ENCODE measurements around the gene ATP6AP1.

The ATP6AP1 gene

DNA sequence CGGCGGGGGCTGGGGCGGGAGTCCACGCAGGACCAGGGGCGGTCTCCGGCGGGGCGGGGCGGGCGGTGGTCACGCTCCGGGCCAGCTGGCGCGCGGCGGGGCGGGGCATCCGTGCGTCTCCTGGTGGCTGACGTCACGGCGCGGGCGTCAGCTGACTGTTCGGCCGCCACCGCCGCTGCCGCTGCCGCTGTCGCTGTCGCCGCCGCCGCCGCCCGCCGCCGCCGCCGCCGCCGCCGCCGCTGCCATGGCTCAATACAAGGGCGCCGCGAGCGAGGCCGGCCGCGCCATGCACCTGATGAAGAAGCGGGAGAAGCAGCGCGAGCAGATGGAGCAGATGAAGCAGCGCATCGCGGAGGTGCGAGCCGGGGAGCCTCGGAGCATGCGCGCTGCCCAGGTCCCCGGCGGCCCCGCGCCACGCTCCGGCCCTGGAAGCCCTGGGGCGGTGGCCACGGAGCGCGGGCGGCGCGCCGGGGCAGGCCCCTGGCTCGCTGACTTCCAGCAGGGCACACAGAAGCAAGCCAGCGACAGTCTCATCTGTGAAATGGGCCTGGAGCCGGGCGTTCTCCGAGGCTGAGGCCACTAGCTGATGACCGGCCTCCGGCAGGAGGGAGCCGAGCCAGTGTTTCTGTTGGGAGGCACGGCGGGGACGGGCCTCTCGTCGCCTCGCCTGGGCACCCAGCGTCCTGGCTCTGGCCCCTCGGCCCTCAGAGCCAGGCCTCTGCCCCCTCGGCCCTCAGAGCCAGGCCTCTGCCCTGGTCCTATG is 15.7 kb downstream of the ATP6AP1 start, which contains the start of gene FAM50A:
TSS of gene FAM50A (plus strand) at position 150 of the 763 bp plus-strand sequence. CDS start at position 245, 95 bp downstream.
- H3K4me3 ChIP-seq (ENCODE audit: low read length): peak within 1 kb of the TSS; percentile 80; the same call in 1 of the 2 replicates
- no peak for TF ChIP-seq ZNF274 (IDR thresholded peaks at IDR 0.05; ENCODE audit: low read depth, low read length)

DNA sequence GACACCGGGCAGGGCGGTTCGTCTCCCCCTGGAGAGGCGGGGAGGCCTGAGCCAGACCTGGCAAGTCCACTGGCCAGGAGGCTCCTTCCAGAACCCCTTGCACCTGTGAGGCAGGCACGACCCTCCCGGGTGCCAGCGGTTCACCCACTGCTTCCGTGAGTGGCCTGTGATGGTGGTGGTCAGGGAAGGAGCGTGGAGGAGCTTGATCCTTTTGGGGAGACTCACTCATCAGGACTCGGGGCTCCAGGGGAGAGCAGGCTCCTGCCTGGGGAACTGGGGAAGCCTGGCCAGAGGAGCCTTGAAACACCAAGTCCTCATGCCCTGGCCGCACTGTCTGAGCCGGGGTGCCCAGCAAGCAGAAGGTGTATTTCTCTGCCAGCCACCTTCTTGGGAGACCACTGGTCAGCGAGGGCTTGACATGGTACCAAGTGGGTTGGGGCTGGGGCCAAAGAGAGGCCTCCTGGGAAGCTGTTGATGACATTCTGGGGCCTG is 16.3 kb downstream of the ATP6AP1 start:
- no peak for TF ChIP-seq ZNF274 (IDR thresholded peaks at IDR 0.05; ENCODE audit: low read depth, low read length)
- H3K4me3 ChIP-seq (ENCODE audit: low read length): peak overlapping the region; percentile 80; the same call in 1 of the 2 replicates

DNA sequence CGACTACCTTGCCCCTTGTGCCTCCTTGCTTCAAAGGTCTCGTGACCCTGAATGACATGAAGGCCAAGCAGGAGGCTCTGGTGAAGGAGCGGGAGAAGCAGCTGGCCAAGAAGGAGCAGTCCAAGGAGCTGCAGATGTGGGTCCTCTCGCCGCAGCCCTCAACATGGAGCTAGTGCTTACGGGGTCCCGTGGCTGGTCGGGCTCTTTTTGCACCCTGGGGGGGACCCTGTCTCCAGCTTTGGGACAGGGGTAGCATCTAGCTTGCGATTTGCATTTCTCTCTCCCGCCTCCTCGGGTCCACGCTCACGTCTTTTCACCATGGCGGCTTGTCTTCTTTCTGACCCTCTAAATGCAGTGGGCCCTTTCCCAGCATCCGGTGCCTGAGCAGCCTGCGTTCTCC is 17.3 kb downstream of the ATP6AP1 start:
- no peak for TF ChIP-seq ZNF274 (IDR thresholded peaks at IDR 0.05; ENCODE audit: low read depth, low read length)
- no peak overlapping the region for H3K4me3 ChIP-seq (ENCODE audit: low read length)

DNA sequence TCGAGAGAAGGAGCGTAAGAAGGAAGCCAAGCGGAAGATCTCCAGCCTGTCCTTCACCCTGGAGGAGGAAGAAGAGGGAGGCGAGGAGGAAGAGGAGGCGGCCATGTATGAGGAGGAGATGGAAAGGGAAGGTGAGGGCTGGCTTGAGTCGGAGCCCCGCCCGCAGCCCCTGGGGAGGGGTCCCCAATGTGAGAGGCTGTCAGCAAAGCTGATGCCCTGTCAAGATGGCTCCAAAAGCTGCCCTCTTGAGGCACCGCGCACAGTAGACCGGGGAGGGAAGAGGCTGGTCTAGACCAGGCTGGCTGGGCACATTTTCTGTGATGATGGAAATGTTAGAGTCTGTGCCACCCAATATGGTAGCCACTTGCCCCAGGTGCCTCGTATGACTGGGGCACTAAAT is 18.0 kb downstream of the ATP6AP1 start:
- no peak for TF ChIP-seq ZNF274 (IDR thresholded peaks at IDR 0.05; ENCODE audit: low read depth, low read length)
- H3K4me3 ChIP-seq (ENCODE audit: low read length): no peak overlapping the region

DNA sequence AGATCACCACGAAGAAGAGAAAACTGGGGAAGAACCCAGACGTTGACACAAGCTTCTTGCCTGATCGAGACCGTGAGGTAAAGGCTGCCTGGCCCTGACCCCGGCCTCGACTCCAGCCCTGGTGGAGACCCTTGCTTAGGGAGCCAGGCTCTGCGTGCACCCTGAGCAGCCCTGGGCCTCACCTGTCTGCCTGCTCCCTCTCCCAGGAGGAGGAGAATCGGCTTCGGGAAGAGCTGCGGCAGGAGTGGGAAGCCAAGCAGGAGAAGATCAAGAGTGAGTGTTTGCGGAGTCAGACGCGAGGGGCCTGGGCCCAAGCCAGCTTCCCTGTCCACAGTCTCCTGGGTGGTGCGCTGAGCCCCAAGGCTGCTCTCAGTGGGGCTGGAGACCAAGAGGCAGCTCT is 20.0 kb downstream of the ATP6AP1 start:
- no peak overlapping the region for H3K4me3 ChIP-seq (ENCODE audit: low read length)
- no peak for TF ChIP-seq ZNF274 (IDR thresholded peaks at IDR 0.05; ENCODE audit: low read depth, low read length)

DNA sequence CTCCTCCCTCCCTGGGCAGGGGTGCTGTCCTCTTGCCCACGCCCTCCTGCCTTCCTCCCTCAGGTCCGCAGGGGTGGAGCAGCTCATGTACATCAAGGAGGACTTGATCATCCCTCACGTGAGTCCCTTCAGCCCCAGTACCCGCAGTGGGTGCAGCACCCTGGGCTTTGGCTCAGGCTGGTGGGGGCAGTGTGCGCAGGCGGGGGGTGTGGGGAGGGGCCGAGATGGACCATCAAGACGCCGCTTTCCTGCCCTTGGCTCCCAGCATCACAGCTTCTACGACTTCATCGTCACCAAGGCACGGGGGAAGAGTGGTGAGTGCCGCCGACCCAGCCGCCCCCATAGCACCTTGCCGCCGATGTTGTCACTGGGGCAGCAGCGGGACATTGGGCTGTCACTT is 21.1 kb downstream of the ATP6AP1 start:
- TF ChIP-seq ZNF274 (IDR thresholded peaks at IDR 0.05; ENCODE audit: low read depth, low read length): no peak
- H3K4me3 ChIP-seq (ENCODE audit: low read length): no peak overlapping the region

DNA sequence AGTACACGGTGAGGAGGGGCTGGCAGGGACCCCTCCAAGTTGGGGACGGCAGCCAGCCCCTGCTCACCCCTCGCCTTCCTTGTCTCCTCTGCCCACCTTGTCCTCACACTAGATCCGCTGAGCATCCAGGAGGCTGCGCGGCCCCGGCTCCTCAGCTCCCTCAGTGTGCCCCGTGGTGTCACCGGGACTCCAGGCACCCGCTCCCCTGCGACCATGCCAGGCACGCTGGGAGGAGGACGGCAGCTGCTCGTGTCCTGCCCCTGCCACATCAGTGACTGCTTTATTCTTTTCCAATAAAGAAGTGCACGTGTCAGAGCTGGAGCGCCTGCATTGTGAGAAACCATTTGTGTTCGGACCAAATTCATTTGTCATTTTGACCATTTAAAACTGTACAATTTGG is 21.8 kb downstream of the ATP6AP1 start:
- H3K4me3 ChIP-seq (ENCODE audit: low read length): no peak overlapping the region
- TF ChIP-seq ZNF274 (IDR thresholded peaks at IDR 0.05; ENCODE audit: low read depth, low read length): no peak

DNA sequence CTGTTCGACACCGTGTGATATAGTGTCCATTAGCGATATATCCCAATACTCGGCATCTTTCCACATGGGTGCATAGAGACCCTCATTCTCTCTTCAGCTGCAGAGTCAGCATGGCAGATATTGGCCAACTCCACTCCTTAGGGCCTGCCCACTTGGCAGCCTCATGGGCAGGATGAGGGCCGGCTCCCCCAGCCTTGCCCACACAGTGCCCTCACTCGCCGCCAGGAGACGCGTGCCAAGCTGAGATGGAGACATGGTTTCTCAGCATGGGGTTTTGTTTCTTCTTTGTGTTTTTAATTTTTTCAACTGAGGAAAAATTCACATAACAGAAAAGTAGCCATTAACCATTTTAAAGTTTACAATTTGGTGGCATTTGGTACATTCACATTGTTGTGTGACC is 24.3 kb downstream of the ATP6AP1 start:
- no peak overlapping the region for H3K4me3 ChIP-seq (ENCODE audit: low read length)
- TF ChIP-seq ZNF274 (IDR thresholded peaks at IDR 0.05; ENCODE audit: low read depth, low read length): no peak

DNA sequence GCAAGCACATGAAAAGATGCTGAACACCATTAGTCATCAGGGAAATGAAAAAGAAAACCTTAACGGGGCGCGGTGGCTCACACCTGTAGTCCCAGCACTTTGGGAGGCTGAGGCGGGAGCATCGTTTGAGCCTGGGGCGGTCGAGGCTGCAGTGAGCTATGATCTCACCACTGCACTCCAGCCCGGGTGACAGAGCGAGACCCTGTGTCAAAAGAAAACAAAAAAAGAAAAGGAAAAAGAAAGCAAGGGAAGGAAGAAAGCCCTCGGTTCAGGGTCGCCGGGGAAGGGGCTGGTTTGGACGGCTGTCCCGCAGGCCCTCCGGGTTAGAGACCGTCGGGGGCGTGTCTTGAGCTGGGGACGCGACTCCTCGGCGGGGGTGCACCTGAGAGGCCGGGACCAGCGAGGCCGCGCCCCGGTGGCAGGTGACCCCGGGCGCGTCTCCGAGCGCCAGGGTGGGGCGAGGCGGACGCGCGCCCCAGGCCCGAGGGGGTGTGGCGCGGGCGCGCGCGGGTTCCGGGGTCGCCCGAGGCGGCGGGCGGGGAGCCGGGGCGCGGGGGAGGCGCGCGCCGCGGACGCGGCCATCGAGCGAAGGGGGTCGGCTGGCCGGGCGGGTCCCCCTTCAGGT is 29.1 kb downstream of the ATP6AP1 start:
- TF ChIP-seq ZNF274 (IDR thresholded peaks at IDR 0.05; ENCODE audit: low read depth, low read length): no peak
- peak overlapping the region; percentile 51; the same call in 1 of the 2 replicates for H3K4me3 ChIP-seq (ENCODE audit: low read length)

DNA sequence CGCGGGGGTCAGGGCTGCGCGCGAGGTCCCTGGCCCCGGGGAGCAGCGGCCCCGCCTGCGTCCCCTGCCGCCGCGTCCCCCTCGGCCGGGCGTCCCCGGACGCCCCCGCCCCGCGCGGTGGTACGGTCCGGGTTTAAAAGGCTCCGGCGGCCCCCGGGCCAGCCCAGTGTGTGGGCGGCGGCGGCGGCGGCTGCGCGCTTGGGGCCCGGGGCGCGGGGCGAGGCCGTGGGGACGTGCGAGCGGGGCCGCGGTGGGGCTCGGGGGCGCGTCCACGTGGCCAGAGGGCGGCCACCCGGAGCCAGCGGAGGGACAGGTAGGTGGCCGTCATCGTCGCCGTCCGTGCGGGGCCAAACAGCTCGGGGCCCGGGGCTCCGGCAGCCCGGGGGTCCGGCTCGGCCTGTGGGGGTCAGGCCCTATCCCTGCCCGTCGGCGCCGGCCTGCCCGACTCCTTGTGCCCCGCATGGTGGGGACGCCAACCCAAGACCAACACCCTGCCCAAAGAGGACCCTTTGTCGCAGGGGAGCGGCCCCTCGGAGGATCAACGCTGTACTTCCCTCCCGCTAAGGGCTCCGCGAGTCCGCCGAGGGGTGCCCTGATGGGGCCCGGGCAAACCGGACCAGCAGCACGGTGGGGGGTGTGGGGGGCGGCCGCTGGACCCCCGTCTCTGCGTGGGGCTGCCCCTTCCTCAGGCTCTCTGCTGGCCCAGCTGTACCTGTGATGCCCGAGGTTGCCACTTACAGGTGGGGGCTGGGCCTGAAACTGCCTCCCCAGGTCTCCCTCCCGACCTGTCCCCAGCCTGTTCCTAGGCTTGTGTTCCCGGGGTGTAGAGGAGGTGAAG is 29.9 kb downstream of the ATP6AP1 start, which contains the start of gene PLXNA3:
TSS of gene PLXNA3 (plus strand) at position 166 of the 838 bp plus-strand sequence. CDS start 1,903 bp downstream, outside the sequence.
- H3K4me3 ChIP-seq (ENCODE audit: low read length): peak within 1 kb of the TSS; percentile 57
- TF ChIP-seq ZNF274 (IDR thresholded peaks at IDR 0.05; ENCODE audit: low read depth, low read length): no peak

DNA sequence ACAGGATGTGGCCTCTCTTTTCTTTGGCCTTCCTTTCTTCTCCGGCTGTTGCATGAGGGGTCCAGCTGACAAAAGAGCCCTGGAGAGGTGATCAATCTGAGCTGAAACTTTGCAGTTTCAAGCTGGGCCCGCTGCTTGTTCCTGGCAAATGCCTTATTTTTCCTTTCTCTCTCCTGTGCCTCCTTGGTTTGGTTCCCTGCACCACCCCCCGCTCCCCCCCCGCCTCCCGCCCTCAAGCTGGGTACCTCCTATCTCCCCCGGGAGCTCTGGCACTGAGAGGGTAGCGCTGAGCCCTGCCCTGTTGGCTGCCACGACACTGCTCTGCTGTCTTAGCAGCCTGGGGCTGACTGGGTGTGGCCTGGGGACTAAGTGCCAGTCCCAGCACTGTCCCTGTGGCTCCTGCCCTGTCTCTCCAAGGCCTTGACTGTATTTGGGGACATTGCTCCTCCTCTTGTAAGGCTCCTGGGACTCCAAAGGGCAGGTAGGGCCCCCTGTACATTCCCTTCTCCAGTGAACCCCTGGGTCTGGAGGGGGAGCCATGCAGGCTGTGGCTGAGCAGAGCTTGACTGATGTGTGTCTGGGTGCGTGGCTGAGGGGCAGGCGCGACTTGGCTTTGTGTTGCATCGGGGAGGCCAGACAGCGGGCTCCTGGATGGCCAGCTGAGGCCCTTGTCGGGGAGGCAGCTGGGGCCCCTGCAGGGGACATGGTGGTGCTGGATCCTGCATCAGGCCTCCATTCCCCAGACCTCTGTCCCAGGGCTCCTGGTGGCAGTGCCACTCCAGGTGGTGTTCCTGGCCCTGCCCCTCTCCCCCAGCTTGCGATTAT is 30.7 kb downstream of the ATP6AP1 start:
- H3K4me3 ChIP-seq (ENCODE audit: low read length): peak overlapping the region; percentile 57
- no peak for TF ChIP-seq ZNF274 (IDR thresholded peaks at IDR 0.05; ENCODE audit: low read depth, low read length)

DNA sequence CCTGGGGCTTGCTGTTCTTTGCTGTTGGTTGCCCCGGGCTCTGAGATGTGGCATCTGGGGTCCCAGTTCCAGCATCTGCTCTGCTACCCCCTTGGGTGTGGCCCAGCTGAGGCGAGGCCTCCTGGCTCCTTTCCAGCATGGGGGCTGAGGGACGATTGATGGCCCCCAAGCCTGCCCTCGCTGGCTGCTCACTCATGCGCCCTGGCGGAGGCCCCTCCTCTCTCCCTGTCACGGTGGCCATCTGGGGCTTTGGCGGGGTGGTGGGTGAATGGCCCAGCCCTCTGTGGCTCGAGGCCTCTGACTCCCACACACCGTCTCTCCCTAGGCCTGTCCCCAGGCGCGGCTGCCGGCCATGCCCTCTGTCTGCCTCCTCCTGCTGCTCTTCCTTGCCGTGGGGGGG is 31.4 kb downstream of the ATP6AP1 start:
- H3K4me3 ChIP-seq (ENCODE audit: low read length): no peak overlapping the region
- TF ChIP-seq ZNF274 (IDR thresholded peaks at IDR 0.05; ENCODE audit: low read depth, low read length): no peak

DNA sequence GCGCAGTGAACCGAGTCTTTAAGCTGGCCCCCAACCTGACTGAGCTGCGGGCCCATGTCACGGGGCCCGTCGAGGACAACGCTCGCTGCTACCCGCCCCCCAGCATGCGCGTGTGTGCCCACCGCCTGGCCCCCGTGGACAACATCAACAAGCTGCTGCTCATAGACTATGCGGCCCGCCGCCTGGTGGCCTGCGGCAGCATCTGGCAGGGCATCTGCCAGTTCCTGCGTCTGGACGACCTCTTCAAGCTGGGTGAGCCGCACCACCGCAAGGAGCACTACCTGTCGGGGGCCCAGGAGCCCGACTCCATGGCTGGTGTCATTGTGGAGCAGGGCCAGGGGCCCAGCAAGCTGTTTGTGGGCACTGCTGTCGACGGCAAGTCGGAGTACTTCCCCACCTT is 31.8 kb downstream of the ATP6AP1 start:
- H3K4me3 ChIP-seq (ENCODE audit: low read length): no peak overlapping the region
- TF ChIP-seq ZNF274 (IDR thresholded peaks at IDR 0.05; ENCODE audit: low read depth, low read length): no peak
